ENCODE results near the gene SMOC1. TPM values are rescaled to one million over a fixed set of nuclear protein-coding genes. Genes with fewer than 3 reads are reported as not detected.

Gene SMOC1
- total RNA-seq, 4 donors from 2014 or later = 0.72 to 3.1 (median 1.6) TPM

DNA sequence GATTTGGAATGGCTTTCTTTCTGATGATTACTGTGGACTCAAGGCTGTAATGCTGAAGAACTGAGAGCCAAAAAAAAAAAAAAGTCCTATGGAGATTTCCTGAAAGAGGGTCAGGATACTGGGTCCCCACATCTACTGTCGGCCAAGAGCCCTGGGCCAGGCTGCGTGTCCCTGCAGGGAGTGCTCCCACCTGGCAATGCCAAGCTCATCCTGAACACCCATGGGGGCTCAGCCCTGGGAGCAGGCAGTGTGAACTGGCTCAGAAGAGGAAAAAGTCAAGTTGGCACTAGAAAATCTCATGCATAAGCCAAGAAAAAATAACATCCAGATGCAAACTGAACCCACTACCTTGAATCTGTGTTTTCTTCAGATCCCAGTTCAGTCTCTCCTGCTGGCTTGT, 35.0 kb upstream of the SMOC1 start:
- Histone ChIP-seq H3K36me3 (no peaks in the 10 kb centered on the region), H3K4me1 (no peaks in the 10 kb centered on the region), H3K9me3 (no peaks in the 10 kb centered on the region), H3K4me3 (no peak overlapping the region), H3K27me3 (peaks cover 7% of the 10 kb centered on the region), H3K27ac (no peak overlapping the region)
- TF ChIP-seq, protein P1, sequence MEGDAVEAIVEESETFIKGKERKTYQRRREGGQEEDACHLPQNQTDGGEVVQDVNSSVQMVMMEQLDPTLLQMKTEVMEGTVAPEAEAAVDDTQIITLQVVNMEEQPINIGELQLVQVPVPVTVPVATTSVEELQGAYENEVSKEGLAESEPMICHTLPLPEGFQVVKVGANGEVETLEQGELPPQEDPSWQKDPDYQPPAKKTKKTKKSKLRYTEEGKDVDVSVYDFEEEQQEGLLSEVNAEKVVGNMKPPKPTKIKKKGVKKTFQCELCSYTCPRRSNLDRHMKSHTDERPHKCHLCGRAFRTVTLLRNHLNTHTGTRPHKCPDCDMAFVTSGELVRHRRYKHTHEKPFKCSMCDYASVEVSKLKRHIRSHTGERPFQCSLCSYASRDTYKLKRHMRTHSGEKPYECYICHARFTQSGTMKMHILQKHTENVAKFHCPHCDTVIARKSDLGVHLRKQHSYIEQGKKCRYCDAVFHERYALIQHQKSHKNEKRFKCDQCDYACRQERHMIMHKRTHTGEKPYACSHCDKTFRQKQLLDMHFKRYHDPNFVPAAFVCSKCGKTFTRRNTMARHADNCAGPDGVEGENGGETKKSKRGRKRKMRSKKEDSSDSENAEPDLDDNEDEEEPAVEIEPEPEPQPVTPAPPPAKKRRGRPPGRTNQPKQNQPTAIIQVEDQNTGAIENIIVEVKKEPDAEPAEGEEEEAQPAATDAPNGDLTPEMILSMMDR (IDR thresholded peaks at IDR 0.05) = no peak
- TF ChIP-seq POLR2AphosphoS5 (IDR thresholded peaks at IDR 0.05) (no peak), EP300 (IDR thresholded peaks at IDR 0.05) (no peak), POLR2A (IDR thresholded peaks at IDR 0.05) (no peak)
- 76% methylated on average over 2 of the region's 2 CpGs for WGBS
- DNase-seq (ENCODE audit: low spot score in 2 of 2) = no peak

DNA sequence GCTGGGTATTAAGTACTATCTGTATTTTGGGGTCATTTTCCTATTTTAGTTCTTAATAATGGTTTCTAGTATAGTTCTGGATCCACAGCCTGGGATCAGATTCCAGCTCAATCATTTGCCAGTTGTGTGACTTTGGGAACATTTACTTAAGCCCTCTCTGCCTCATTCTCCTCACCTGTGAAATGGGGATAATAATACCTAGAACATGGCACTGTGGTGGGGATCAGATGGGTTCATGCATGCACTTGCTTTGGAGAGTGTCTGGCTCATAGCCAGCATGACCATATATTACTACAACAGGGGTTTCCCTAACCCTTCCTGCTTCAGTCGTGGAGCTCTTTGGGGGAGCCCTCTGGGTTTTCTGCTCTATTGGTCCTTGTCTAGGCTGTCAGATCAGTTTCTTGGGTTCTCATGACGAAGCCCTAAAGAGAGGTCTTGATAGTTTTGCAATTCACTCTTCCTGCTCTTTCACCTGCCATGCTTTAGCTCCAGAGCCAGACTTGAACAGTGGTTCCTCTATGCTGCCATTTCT, 34.1 kb upstream of the SMOC1 start:
- H3K27me3 ChIP-seq = peaks cover 8% of the 10 kb centered on the region
- DNase-seq (ENCODE audit: low spot score in 2 of 2) = no peak

GRCh38 chr14:69845787-69846186, 33.4 kb upstream of the SMOC1 start:
- H3K27me3 ChIP-seq = peaks cover 11% of the 10 kb centered on the region
- TF ChIP-seq, protein P1 (IDR thresholded peaks at IDR 0.05) = no peak
- TF ChIP-seq POLR2A (IDR thresholded peaks at IDR 0.05) = no peak
- no peak for TF ChIP-seq EP300 (IDR thresholded peaks at IDR 0.05)
- no peak for TF ChIP-seq POLR2AphosphoS5 (IDR thresholded peaks at IDR 0.05)
- H3K4me1 ChIP-seq = no peaks in the 10 kb centered on the region
- no peak for DNase-seq (ENCODE audit: low spot score in 2 of 2)
- H3K36me3 ChIP-seq = no peaks in the 10 kb centered on the region
- no peak overlapping the region for H3K4me3 ChIP-seq
- H3K27ac ChIP-seq = no peak overlapping the region
- H3K9me3 ChIP-seq = no peaks in the 10 kb centered on the region
- WGBS = 31% methylated on average over 5 of the region's 5 CpGs

More for the DNA sequence above, 34.1 kb upstream of the SMOC1 start:
- H3K27ac ChIP-seq = no peak overlapping the region
- no peaks in the 10 kb centered on the region for H3K4me1 ChIP-seq
- H3K4me3 ChIP-seq = no peak overlapping the region
- TF ChIP-seq EP300 (IDR thresholded peaks at IDR 0.05) = no peak
- TF ChIP-seq POLR2AphosphoS5 (IDR thresholded peaks at IDR 0.05) = no peak
- TF ChIP-seq, protein P1 (IDR thresholded peaks at IDR 0.05) = no peak
- TF ChIP-seq POLR2A (IDR thresholded peaks at IDR 0.05) = no peak
- H3K36me3 ChIP-seq = no peaks in the 10 kb centered on the region
- no peaks in the 10 kb centered on the region for H3K9me3 ChIP-seq
- WGBS = 80% methylated on average over 2 of the region's 2 CpGs

DNA sequence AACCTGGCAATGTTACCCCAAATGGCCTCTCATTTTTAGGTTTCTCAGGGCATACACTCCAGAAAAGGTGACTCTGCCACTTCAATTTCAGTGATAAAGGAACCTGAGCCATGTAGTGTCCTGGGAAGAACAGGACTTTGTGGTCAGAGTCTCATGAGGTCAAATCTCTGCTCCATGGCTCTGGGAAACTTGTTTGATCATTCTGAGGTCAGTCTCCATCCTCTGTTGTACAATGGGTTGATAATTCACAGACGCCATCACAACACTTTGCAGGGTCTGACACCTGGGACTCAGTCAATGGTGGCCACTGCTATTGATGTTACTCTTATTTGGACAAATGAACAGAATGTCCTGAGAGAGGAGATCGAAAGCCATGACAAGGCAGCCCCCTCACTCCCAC, 31.1 kb upstream of the SMOC1 start:
- Histone ChIP-seq H3K27ac (no peak overlapping the region), H3K4me3 (no peak overlapping the region), H3K9me3 (no peaks in the 10 kb centered on the region), H3K27me3 (peaks cover 16% of the 10 kb centered on the region), H3K4me1 (no peaks in the 10 kb centered on the region), H3K36me3 (no peaks in the 10 kb centered on the region)
- no peak for DNase-seq (ENCODE audit: low spot score in 2 of 2)
- TF ChIP-seq, protein P1 (IDR thresholded peaks at IDR 0.05) = no peak
- TF ChIP-seq POLR2AphosphoS5 (IDR thresholded peaks at IDR 0.05) = no peak
- no peak for TF ChIP-seq EP300 (IDR thresholded peaks at IDR 0.05)
- TF ChIP-seq POLR2A (IDR thresholded peaks at IDR 0.05) = no peak
- WGBS = 92% methylated on average over 2 of the region's 2 CpGs

- TF ChIP-seq EP300 (IDR thresholded peaks at IDR 0.05) (no peak), POLR2A (IDR thresholded peaks at IDR 0.05) (no peak), POLR2AphosphoS5 (IDR thresholded peaks at IDR 0.05) (no peak)
- TF ChIP-seq, protein P1 (IDR thresholded peaks at IDR 0.05) = no peak
- H3K27me3 ChIP-seq = peaks cover 16% of the 10 kb centered on the region
- no peaks in the 10 kb centered on the region for H3K9me3 ChIP-seq
- no peak for DNase-seq (ENCODE audit: low spot score in 2 of 2)
- no peak overlapping the region for H3K4me3 ChIP-seq
- no peaks in the 10 kb centered on the region for H3K36me3 ChIP-seq
- H3K4me1 ChIP-seq = no peaks in the 10 kb centered on the region
- 50% methylated on average over 6 of the region's 6 CpGs for WGBS
- no peak overlapping the region for H3K27ac ChIP-seq
These were observed 30.3 kb upstream of the SMOC1 start for GRCh38 chr14:69848903-69849391.

All from suprapubic skin (tissue), 4 donors.